Testis (tissue), 2 donors: ENCODE results near the gene SLC34A3.

Experiments
- POLR2A ChIP-seq: fragments of 450-650 bp; IDR thresholded peaks from one replicate; pipeline ENCODE4 v1.6.1; 2017; ENCODE audit warnings: antibody characterized with exemption, mild to moderate bottlenecking, moderate library complexity
- TF ChIP-seq, protein P1 (sequence below), 3 experiments: fragments of 450-650 bp in 2 of 3; fragments of 200-600 bp in 1 of 3; sonication (generic) in 1 of 3; IDR thresholded peaks; one replicate each; pipeline ENCODE4 v1.5.1; 2016 to 2019; ENCODE audit warnings: antibody characterized with exemption in 3 of 3, mild to moderate bottlenecking in 2 of 3, moderate library complexity in 1 of 3

DNA sequence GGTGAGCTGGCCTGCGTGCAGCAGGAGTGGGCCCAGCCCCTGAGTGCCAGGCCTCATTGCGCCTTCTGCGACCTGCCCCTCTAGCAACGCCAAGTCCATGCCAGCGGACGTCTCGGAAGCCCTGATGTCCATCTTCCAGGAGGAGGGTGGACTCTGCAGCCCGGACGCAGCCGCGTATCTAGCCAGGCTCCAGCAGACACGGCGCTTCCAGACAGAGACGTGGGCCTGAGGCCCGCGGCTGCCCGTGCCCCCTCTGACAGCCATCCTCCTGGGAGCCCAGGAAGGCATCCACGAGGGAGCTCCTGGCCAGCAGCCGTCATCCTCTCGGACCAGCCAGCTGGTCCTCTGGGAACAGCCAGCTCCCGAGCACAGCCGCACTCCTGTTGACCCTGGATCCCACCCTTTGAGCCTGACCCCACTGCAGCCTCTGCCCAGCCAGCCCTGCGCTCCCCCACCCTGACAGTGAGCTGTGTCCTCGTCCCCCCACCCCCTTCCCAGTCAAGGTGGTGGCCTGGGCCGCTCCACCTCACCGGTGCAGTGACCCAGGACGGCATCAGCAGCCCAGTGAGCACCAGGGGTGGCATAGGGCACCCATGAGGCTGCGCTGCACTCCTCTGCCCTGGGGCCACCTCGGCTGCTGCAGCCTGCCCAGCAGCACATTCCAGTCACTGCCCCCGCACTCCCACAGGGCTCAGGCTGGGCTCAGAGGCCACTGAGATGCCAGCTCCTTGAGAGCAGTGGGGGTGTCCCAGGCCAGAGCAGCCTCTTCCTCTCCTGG, 14.3 kb upstream of the SLC34A3 start:
- no peak for TF ChIP-seq POLR2A
- TF ChIP-seq, protein P1, sequence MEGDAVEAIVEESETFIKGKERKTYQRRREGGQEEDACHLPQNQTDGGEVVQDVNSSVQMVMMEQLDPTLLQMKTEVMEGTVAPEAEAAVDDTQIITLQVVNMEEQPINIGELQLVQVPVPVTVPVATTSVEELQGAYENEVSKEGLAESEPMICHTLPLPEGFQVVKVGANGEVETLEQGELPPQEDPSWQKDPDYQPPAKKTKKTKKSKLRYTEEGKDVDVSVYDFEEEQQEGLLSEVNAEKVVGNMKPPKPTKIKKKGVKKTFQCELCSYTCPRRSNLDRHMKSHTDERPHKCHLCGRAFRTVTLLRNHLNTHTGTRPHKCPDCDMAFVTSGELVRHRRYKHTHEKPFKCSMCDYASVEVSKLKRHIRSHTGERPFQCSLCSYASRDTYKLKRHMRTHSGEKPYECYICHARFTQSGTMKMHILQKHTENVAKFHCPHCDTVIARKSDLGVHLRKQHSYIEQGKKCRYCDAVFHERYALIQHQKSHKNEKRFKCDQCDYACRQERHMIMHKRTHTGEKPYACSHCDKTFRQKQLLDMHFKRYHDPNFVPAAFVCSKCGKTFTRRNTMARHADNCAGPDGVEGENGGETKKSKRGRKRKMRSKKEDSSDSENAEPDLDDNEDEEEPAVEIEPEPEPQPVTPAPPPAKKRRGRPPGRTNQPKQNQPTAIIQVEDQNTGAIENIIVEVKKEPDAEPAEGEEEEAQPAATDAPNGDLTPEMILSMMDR (IDR thresholded peaks at IDR 0.05) = no peak
